GM12892 (cell line): Measurements from ENCODE around the gene ZMIZ1.

Experiments
- POLR2A ChIP-seq: IDR thresholded peaks from 2 replicates; pipeline ENCODE4 v1.6.1; 2011; ENCODE audit warnings: low read depth, low read length, control low read depth
- TAF1 ChIP-seq: IDR thresholded peaks from 2 replicates; pipeline ENCODE4 v1.6.1; 2011; ENCODE audit warnings: low read depth, mild to moderate bottlenecking, control low read depth, low read length, borderline replicate concordance

GRCh38 chr10:79262959-79263746 is 194.4 kb downstream of the ZMIZ1 start:
- no peak for TF ChIP-seq POLR2A
- TF ChIP-seq TAF1, result no peak
